GM12875 (cell line): ENCODE data around the gene HOXD9.

Source experiments
- H3K4me3 ChIP-seq: one replicate; pipeline ENCODE4 v1.5.1; 2011; ENCODE audit warnings: low read depth, low read length, control low read depth
- TF ChIP-seq, protein P1 (sequence below): IDR thresholded peaks from 2 replicates; pipeline ENCODE4 v1.5.1; 2011; ENCODE audit warnings: low read depth, mild to moderate bottlenecking, control low read depth, inconsistent platforms, low read length, moderate library complexity, borderline replicate concordance; ENCODE audit not compliant: insufficient read depth

HOXD9 gene

GRCh38 chr2:176104316-176105077, 18.0 kb upstream of the HOXD9 start:
- no peak overlapping the region for H3K4me3 ChIP-seq
- TF ChIP-seq, protein P1, sequence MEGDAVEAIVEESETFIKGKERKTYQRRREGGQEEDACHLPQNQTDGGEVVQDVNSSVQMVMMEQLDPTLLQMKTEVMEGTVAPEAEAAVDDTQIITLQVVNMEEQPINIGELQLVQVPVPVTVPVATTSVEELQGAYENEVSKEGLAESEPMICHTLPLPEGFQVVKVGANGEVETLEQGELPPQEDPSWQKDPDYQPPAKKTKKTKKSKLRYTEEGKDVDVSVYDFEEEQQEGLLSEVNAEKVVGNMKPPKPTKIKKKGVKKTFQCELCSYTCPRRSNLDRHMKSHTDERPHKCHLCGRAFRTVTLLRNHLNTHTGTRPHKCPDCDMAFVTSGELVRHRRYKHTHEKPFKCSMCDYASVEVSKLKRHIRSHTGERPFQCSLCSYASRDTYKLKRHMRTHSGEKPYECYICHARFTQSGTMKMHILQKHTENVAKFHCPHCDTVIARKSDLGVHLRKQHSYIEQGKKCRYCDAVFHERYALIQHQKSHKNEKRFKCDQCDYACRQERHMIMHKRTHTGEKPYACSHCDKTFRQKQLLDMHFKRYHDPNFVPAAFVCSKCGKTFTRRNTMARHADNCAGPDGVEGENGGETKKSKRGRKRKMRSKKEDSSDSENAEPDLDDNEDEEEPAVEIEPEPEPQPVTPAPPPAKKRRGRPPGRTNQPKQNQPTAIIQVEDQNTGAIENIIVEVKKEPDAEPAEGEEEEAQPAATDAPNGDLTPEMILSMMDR: no peak

- H3K4me3 ChIP-seq: no peak overlapping the region
Measured at GRCh38 chr2:176105078-176105729, 17.3 kb upstream of the HOXD9 start.

GRCh38 chr2:176105730-176106580, 16.6 kb upstream of the HOXD9 start:
- TF ChIP-seq, protein P1: no peak

More at GRCh38 chr2:176105078-176105729, 17.3 kb upstream of the HOXD9 start:
- TF ChIP-seq, protein P1: no peak

DNA sequence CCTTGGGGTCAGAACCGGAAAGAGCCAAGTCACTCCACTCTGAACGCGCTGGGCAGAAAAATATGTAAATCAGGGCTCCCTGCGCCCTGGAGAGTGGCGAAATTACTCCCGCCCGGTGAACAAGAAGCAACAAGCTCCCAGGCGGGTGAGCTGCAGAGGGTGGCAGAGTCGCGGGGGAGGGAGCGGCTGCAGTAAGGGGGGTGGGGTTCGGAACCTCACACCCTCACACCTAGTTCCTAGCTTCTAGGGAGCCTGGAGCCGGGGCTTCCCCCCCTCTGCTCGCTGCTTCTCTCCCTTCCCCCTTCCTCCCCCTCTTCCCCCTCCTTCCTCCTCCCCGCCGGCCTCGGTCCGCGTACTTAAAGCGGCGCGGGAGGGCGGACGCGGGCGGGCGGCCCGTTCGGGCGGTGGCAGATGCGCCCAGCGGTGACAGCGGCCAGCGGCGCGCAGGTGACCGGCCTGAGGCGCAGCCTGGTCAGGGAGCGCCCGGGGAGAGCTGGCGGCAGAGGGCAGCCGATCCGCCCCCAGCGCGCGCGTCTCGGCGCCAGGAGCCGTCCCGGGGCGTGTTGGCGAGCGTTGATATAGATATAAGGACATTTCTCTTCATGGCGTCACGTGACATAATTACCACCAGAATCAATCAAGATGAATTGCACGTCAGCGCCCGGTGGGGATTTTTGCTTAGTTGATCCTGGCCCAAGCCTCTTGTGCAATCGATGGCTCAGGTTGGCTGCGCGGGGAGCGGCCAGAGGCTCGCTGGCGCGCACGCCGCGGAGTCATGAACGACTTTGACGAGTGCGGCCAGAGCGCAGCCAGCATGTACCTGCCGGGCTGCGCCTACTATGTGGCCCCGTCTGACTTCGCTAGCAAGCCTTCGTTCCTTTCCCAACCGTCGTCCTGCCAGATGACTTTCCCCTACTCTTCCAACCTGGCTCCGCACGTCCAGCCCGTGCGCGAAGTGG, 15.7 kb upstream of the HOXD9 start, which contains the start of gene HOXD11:
Gene HOXD11, plus strand, starts transcription at position 700 of the 959 bp plus-strand sequence. Its CDS starts 76 bp downstream, at position 776.
- TF ChIP-seq, protein P1: no peak
- H3K4me3 ChIP-seq: peak within 1 kb of the TSS; percentile 26

More at GRCh38 chr2:176105730-176106580, 16.6 kb upstream of the HOXD9 start:
- no peak overlapping the region for H3K4me3 ChIP-seq

DNA sequence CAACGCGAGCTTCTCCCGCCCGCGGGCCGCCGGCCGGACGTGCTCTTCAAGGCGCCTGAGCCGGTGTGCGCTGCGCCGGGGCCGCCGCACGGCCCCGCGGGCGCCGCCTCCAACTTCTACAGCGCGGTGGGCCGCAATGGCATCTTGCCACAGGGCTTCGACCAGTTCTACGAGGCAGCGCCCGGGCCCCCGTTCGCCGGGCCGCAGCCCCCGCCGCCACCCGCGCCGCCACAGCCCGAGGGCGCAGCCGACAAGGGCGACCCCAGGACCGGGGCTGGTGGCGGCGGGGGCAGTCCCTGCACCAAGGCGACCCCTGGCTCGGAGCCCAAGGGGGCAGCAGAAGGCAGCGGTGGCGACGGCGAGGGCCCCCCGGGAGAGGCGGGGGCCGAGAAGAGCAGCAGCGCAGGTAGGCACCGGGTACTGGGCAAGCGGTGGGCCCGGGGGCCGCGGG, 14.8 kb upstream of the HOXD9 start:
- TF ChIP-seq, protein P1: no peak
- H3K4me3 ChIP-seq: no peak overlapping the region

GRCh38 chr2:176109192-176109901, 13.2 kb upstream of the HOXD9 start:
- no peak overlapping the region for H3K4me3 ChIP-seq
- TF ChIP-seq, protein P1: no peak
